Liver (tissue), 3 donors: Measurements from ENCODE around the gene PLPP4.

Source experiments
- FOXA1 ChIP-seq: IDR thresholded peaks from 2 replicates; pipeline ENCODE4 v1.6.1; 2016; ENCODE audit warnings: antibody characterized with exemption
- GABPA ChIP-seq, 2 donors: IDR thresholded peaks in 1 of 2; conservative IDR thresholded peaks in 1 of 2; 2 replicates each; pipeline ENCODE4 v1.6.1; 2016; ENCODE audit warnings: antibody characterized with exemption in 2 of 2, mild to moderate bottlenecking in 1 of 2, moderate library complexity in 1 of 2
- HNF4A ChIP-seq, 2 donors: conservative IDR thresholded peaks; 2 replicates each; pipeline ENCODE4 v1.6.1; 2016; ENCODE audit warnings: antibody characterized with exemption in 2 of 2, mild to moderate bottlenecking in 2 of 2
- RAD21 ChIP-seq, 2 donors: IDR thresholded peaks; 2 replicates each; pipeline ENCODE4 v1.6.1; 2016; ENCODE audit warnings: antibody characterized with exemption in 2 of 2, mild to moderate bottlenecking in 2 of 2
- TAF1 ChIP-seq: conservative IDR thresholded peaks from 2 replicates; pipeline ENCODE4 v1.6.1; 2016; ENCODE audit warnings: antibody characterized with exemption, mild to moderate bottlenecking
- YY1 ChIP-seq: IDR thresholded peaks from 2 replicates; pipeline ENCODE4 v1.6.1; 2016; ENCODE audit warnings: antibody characterized with exemption, mild to moderate bottlenecking
- TF ChIP-seq, protein P1 (sequence below): fragments of 150-350 bp; IDR thresholded peaks from 2 replicates; pipeline ENCODE4 v1.5.1; 2017; ENCODE audit warnings: improper control_type of control experiment, low read depth, low read length; ENCODE audit not compliant: missing input control
- TF ChIP-seq, protein P2 (sequence below): IDR thresholded peaks from 2 replicates; pipeline ENCODE4 v1.6.1; 2016; ENCODE audit warnings: antibody characterized with exemption
- TF ChIP-seq, protein P3 (sequence below): IDR thresholded peaks from 2 replicates; pipeline ENCODE4 v1.6.1; 2016; ENCODE audit warnings: antibody characterized with exemption
- TF ChIP-seq, protein P4 (sequence below): IDR thresholded peaks from 2 replicates; pipeline ENCODE4 v1.6.1; 2016; ENCODE audit warnings: antibody characterized with exemption, mild to moderate bottlenecking
- TF ChIP-seq, protein P5 (sequence below): IDR thresholded peaks from 2 replicates; pipeline ENCODE4 v1.6.1; 2016; ENCODE audit warnings: antibody characterized with exemption
- donor health status: healthy.
- donor health status: healthy.

DNA sequence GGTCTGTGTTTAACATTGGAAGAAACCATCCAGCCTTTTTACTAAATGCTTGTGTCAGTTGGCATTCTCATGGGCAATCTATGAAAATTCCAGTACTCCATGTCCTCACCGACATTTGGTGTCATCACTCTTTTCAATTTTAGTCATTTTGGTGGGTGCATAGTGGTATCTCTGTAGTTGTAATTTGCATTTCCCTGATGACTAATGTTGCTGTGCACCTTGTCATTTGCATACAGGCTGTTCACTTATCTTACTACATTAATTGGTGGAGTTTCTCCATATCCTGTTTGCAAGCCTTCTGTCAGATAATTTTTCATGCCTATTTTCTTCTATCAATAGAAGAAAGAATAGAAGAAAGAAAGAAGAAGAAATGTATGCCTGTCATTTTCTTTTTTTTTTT lies 73.7 kb downstream of the PLPP4 start:
- TF ChIP-seq TAF1 = no peak
- TF ChIP-seq, protein P1, sequence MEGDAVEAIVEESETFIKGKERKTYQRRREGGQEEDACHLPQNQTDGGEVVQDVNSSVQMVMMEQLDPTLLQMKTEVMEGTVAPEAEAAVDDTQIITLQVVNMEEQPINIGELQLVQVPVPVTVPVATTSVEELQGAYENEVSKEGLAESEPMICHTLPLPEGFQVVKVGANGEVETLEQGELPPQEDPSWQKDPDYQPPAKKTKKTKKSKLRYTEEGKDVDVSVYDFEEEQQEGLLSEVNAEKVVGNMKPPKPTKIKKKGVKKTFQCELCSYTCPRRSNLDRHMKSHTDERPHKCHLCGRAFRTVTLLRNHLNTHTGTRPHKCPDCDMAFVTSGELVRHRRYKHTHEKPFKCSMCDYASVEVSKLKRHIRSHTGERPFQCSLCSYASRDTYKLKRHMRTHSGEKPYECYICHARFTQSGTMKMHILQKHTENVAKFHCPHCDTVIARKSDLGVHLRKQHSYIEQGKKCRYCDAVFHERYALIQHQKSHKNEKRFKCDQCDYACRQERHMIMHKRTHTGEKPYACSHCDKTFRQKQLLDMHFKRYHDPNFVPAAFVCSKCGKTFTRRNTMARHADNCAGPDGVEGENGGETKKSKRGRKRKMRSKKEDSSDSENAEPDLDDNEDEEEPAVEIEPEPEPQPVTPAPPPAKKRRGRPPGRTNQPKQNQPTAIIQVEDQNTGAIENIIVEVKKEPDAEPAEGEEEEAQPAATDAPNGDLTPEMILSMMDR = no peak
- TF ChIP-seq HNF4A (conservative IDR thresholded peaks at IDR 0.05) = no peak
- TF ChIP-seq, protein P2, sequence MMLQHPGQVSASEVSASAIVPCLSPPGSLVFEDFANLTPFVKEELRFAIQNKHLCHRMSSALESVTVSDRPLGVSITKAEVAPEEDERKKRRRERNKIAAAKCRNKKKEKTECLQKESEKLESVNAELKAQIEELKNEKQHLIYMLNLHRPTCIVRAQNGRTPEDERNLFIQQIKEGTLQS = no peak
- TF ChIP-seq, protein P3, sequence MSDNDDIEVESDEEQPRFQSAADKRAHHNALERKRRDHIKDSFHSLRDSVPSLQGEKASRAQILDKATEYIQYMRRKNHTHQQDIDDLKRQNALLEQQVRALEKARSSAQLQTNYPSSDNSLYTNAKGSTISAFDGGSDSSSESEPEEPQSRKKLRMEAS = no peak
- TF ChIP-seq YY1 = no peak
- TF ChIP-seq FOXA1 = no peak
- TF ChIP-seq, protein P4, sequence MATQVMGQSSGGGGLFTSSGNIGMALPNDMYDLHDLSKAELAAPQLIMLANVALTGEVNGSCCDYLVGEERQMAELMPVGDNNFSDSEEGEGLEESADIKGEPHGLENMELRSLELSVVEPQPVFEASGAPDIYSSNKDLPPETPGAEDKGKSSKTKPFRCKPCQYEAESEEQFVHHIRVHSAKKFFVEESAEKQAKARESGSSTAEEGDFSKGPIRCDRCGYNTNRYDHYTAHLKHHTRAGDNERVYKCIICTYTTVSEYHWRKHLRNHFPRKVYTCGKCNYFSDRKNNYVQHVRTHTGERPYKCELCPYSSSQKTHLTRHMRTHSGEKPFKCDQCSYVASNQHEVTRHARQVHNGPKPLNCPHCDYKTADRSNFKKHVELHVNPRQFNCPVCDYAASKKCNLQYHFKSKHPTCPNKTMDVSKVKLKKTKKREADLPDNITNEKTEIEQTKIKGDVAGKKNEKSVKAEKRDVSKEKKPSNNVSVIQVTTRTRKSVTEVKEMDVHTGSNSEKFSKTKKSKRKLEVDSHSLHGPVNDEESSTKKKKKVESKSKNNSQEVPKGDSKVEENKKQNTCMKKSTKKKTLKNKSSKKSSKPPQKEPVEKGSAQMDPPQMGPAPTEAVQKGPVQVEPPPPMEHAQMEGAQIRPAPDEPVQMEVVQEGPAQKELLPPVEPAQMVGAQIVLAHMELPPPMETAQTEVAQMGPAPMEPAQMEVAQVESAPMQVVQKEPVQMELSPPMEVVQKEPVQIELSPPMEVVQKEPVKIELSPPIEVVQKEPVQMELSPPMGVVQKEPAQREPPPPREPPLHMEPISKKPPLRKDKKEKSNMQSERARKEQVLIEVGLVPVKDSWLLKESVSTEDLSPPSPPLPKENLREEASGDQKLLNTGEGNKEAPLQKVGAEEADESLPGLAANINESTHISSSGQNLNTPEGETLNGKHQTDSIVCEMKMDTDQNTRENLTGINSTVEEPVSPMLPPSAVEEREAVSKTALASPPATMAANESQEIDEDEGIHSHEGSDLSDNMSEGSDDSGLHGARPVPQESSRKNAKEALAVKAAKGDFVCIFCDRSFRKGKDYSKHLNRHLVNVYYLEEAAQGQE = no peak
- TF ChIP-seq RAD21 (IDR thresholded peaks at IDR 0.05) = no peak
- no peak for TF ChIP-seq GABPA (IDR thresholded peaks at IDR 0.05 in 1 of 2, conservative IDR thresholded peaks at IDR 0.05 in 1 of 2)
- TF ChIP-seq, protein P5, sequence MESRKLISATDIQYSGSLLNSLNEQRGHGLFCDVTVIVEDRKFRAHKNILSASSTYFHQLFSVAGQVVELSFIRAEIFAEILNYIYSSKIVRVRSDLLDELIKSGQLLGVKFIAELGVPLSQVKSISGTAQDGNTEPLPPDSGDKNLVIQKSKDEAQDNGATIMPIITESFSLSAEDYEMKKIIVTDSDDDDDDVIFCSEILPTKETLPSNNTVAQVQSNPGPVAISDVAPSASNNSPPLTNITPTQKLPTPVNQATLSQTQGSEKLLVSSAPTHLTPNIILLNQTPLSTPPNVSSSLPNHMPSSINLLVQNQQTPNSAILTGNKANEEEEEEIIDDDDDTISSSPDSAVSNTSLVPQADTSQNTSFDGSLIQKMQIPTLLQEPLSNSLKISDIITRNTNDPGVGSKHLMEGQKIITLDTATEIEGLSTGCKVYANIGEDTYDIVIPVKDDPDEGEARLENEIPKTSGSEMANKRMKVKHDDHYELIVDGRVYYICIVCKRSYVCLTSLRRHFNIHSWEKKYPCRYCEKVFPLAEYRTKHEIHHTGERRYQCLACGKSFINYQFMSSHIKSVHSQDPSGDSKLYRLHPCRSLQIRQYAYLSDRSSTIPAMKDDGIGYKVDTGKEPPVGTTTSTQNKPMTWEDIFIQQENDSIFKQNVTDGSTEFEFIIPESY = no peak
